ENCODE measurements around the gene SH2D4B.
"Not testable (repeated sequence)": the region's sequence is repeated elsewhere in the genome, so short reads cannot be mapped to it uniquely, and the experiment has no call there.

The SH2D4B gene

DNA sequence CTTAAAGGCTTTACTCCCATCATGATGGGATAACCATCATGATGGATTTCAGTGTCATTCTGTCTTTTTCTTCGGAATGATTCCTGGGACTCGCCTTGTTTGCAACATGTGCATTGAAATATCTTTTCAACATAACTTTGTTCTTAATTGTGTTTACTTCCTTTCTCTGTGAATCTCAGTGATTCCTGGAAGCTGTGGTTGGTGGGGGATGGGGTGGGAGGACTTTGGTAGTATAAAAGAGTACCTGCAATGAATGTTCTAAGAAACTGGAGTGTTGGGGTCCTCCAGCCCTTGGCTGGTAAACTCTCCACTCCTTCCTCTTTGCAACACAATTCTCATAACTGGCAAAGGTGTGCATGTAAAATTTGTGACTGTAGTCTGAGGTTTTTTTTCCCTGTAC, 11.5 kb upstream of the SH2D4B start:
- no peak for ATAC-seq

DNA sequence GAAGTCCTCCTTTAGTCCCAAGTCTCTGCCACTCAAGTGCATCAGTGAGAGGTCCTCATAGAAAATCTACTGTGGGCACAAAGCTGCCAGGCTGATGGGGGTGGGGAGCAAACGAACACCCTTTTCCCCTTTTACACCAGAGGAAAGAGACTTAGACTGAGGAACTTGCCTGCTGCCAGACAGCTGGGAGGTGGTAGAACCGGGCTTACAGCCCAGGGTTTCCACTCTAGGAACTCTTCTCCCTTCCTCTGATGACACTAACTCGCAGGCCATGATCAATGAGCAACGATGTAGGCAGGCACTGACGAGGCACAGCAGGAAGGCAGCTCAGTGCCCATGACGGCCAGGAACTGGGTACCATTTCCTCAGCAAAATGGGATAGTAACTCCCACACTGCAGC, 11.0 kb upstream of the SH2D4B start:
- ATAC-seq = no peak

GRCh38 chr10:80528185-80528700, 9.5 kb upstream of the SH2D4B start:
- no peak for ATAC-seq

GRCh38 chr10:80528901-80529300, 8.8 kb upstream of the SH2D4B start:
- no peak for ATAC-seq

DNA sequence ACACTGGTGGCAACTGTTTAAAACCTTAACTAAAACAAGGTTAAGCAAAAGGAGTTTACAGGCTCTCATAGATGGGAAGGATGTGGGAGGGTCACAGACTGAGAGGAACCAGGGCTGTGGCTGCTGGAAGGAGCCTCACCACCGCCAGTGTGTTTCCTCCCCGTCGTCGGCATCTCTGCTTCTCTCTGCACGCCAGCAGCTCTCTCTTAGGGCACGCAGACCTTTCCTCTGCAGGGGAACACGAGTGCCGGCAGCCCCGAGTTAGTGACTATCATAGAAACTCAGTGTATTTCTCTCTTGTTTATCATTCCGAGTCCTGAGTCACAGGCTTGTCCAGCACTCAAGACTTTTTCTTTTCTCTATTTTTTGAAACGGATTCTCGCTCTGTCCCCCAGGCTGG, 8.1 kb upstream of the SH2D4B start:
- ATAC-seq = peak; percentile 42 to 49

- peak; percentile 79 to 80 for ATAC-seq
Measured at GRCh38 chr10:80530251-80530650, 7.5 kb upstream of the SH2D4B start.

- no peak for ATAC-seq
Measured at GRCh38 chr10:80530816-80531215, 6.9 kb upstream of the SH2D4B start.

- no peak for ATAC-seq
Measured at GRCh38 chr10:80532571-80532970, 5.1 kb upstream of the SH2D4B start.

DNA sequence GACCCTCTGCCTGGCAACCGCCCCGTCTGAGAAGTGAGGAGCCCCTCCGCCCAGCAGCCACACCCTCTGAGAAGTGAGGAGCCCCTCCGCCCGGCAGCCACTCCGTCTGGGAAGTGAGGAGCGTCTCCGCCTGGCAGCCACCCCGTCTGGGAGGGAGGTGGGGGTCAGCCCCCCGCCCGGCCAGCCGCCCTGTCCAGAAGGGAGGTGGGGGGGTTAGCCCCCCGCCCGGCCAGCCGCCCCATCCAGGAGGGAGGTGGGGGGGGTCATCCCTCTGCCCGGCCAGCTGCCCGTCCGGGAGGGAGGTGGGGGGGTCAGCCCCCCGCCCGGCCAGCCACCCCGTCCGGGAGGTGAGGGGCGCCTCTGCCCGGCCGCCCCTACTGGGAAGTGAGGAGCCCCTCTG, 3.6 kb upstream of the SH2D4B start:
- ATAC-seq = not testable (repeated sequence)

DNA sequence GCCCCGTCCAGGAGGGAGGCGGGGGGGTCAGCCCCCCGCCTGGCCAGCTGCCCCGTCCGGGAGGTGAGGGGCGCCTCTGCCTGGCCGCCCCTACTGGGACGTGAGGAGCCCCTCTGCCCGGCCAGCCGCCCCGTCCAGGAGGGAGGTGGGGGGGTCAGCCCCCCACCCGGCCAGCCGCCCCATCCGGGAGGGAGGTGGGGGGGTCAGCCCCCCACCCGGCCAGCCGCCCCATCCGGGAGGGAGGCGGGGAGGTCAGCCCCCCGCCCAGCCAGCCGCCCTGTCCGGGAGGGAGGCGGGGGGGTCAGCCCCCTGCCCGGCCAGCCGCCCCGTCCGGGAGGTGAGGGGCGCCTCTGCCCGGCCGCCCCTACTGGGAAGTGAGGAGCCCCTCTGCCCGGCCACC, 3.1 kb upstream of the SH2D4B start:
- ATAC-seq = not testable (repeated sequence)

DNA sequence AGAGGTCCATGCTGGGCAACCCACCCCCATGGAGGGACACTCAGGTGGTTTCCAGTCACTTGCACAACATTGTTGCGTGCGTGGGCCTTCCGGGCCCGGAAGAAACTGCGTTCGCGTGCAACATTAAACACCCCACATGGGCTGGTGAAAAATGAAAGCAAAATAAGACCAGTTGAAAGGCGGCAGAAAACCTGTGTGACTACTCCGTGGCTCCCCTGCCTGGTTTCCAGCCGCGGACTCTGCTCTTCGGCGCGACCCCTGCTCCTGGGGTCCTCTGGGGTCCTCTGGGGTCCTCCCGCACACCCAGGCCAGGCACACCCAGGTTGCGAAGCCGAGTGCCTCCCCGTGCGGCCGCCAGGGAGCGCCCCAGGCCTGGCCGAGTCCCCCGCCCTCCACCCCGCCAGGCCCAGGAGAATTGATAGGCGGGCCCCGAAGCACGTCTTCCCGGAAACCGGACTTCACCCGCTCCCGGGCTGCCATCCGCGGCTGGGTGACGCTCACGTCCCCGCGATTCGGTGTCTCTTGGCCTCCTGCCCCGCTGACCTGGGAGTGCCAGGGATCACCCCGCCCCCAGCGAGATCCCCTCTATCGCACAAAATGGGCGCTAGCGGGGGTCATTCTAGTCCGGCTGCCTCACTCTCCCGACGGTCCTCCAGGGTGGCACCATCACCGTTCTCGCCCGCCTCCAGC, 1.9 kb upstream of the SH2D4B start:
- peak; percentile 85 to 87 for ATAC-seq

DNA sequence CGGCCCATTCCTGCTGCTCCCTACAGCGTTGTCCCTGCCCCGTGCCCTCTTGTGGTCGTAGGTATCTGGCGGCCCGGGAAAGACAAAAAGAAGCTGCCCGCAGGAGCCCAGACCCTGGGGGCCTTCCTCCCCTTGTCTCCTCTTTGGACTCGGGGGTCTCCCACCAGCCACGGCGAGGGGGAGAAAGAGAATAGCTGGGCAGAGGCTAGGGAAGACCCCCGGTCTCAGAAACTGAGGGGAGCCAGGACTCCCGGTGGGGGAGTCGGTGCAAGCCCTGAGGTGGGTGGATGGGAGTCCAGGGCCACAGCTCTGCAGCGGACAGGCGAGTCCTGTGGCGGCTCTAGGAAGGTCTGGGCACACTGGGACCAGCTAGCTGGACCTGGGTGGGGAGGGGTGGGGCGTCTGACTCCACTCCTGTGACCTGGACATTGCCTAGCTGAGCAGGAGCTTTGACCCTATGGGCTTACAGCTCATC, 1.3 kb upstream of the SH2D4B start:
- no peak for ATAC-seq

DNA sequence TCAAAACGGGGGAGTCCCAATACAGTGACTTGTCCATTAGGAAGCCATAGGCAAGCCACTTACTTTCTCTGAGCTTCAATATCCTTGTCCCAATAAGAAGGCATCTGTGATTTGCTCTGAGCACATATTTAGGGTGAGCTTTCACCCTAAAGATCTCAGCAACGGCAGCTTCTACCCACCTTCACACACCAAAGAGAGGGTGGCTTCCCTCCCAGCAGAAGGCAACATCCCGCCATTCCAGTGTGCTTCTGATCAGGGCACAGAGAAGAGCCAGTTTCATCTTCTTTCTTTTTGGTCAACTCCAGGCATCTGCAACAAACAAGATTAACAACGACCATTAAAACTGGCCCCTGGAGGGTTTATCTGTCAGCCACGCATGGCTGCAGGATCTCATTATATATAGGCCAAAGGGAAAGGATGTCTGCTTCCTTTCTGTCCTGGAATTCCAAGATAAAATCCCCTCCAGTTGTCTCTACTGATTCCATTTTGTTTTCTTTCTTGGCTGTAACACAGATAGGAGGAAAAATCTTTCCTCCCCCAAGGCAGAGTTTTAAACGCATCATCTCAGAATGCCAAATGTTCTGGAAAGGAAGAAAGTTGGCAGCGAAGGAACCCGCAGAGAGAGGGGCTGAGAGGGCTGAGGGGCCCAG, 491 bp upstream of the SH2D4B start:
- no peak for ATAC-seq

- no peak for ATAC-seq
Measured at GRCh38 chr10:80538481-80539185, 931 bp downstream of the SH2D4B start.

DNA sequence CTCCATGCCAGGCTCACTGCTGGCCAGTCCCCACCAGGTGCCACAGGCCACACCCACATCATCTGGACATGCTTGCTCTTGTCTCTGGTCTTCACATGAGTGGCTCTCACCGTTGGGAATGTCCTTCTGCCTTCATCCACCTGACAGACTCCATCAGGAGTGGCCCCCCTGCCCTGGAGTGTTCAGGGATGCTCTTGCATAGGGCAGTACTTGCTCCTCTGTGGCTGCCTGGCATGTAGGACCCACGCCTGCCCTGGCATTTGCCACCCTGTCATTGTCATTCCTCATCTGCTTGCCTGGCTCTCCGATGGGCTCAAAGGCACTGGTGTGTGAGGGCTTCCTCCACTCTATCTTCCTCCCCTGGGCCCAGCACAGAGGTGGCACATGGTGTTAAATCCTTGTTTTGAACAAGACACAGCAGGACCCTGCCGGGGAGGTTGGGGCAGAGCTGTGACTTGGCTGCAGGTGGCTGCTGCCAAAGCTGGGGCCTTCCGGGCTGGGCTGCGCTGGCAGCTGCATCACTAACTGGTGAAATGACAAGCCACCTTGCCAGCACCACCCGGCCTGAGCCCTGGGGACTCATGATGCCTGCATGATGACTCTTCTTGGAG, 1.8 kb downstream of the SH2D4B start:
- ATAC-seq = no peak

GRCh38 chr10:80540136-80540535, 2.4 kb downstream of the SH2D4B start:
- no peak for ATAC-seq

- no peak for ATAC-seq
Measured at GRCh38 chr10:80540618-80540980, 2.9 kb downstream of the SH2D4B start.

DNA sequence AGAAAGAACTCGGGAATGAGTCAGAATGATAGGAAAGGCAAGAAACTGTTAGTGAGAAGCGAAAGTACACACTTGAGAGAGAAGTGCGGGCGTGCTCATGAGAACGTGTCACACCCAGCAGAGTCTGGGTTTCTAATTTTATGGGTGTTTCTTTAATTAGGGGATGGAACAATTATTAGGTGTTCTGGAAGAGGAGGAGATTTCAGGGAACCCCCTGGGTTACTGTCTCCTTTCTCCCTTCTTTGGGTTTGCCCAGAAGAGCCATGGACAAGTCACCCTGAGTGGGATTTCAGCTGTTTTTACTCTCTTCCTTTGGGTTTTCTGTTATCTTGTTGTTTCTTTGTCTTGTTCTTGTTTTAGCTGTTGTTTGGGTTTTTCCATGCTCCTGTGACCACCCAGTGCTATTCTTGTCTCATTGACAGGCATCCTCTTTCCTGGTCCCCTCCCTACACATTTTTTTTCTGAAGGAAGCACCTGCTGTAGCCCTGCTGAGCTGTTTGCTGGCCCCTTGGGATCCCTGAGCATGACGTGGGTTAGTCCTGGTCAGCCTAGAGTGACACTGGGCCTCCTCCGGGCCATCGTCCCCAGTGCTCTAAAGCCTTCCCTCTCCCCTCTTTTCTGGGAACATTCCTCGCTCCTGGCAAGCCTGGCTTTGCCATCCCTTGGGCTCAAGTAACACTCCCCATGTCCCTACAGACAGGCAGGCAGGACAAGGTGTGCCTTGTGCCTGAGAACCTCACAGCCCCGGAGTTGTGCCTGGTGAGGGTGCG, 3.5 kb downstream of the SH2D4B start:
- ATAC-seq = no peak

GRCh38 chr10:80542053-80542452, 4.4 kb downstream of the SH2D4B start:
- no peak for ATAC-seq

DNA sequence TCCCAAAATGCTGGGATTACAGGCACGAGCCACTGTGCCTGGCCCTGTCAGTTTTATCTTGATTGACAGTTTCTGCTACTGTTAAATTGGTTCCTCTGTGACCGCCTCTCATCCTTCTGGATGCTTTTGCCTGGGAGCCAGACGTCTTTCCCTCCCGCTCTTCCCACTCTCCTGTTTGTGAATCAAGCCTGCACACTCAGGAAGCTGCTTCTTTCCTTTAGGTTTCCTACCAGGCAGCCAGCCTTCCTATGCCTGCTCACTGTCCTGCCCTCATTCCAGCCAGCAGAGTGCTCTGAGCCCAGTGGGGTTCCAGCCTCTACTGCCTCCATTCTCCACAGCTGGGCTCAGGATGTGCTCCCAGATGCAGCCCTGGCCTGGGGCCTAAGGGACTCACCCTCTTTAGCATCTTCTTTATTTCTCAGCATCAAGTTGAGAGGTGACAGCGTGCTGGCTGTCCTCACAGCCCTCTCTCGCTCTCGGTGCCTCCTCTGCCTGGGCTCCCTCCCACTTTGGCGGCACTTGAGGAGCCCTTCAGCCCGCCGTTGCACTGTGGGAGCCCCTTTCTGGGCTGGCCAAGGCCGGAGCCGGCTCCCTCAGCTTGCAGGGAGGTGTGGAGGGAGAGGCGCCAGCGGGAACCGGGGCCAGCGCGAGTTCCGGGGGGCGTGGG, 5.1 kb downstream of the SH2D4B start:
- ATAC-seq = no peak

- not testable (repeated sequence) for ATAC-seq
Measured at GRCh38 chr10:80543319-80543672, 5.6 kb downstream of the SH2D4B start.

All from activated CD4-positive, CD25-positive, alpha-beta regulatory T cell treated with anti-CD3 and anti-CD28 coated beads, Interleukin-2, amount 50 U/mL, for 24 hours (primary cell).